Measurements from ENCODE around the gene MMP11.
"Not testable (repeated sequence)": the region's sequence is repeated elsewhere in the genome, so short reads cannot be mapped to it uniquely, and the experiment has no call there.

Gene MMP11

GRCh38 chr22:23772649-23773473 is at the start of gene MMP11:
TSS of gene MMP11 (plus strand) at chr22:23772849. CDS start at chr22:23772871, 22 bp downstream.
- peak; percentile 84 for DNase-seq (ENCODE audit: low spot score)
- in situ Hi-C loops (cut with MboI; ENCODE audit: low pct_unique_long_range_greater_than_20kb, low sequenced_read_pairs, unreplicated experiment), result no loop called here
- TF ChIP-seq CTCF (IDR thresholded peaks at IDR 0.05; ENCODE audit: extremely low read depth, insufficient read depth, missing control alignments), result peak; percentile 22

- DNase-seq (ENCODE audit: low spot score); in situ Hi-C loops (cut with MboI; ENCODE audit: low pct_unique_long_range_greater_than_20kb, low sequenced_read_pairs, unreplicated experiment): not testable (repeated sequence)
Measured at GRCh38 chr22:23728108-23728507, 44.5 kb upstream of the MMP11 start.

GRCh38 chr22:23737696-23738095 is 35.0 kb upstream of the MMP11 start:
- in situ Hi-C loops (cut with MboI; ENCODE audit: low pct_unique_long_range_greater_than_20kb, low sequenced_read_pairs, unreplicated experiment), result no loop called here
- no peak for TF ChIP-seq CTCF (IDR thresholded peaks at IDR 0.05; ENCODE audit: extremely low read depth, insufficient read depth, missing control alignments)
- no peak for DNase-seq (ENCODE audit: low spot score)

GRCh38 chr22:23742505-23743264 is 30.0 kb upstream of the MMP11 start:
- in situ Hi-C loops (cut with MboI; ENCODE audit: low pct_unique_long_range_greater_than_20kb, low sequenced_read_pairs, unreplicated experiment), result no loop called here
- no peak for DNase-seq (ENCODE audit: low spot score)
- TF ChIP-seq CTCF (IDR thresholded peaks at IDR 0.05; ENCODE audit: extremely low read depth, insufficient read depth, missing control alignments), result no peak

- no peak for TF ChIP-seq CTCF (IDR thresholded peaks at IDR 0.05; ENCODE audit: extremely low read depth, insufficient read depth, missing control alignments)
- in situ Hi-C loops (cut with MboI; ENCODE audit: low pct_unique_long_range_greater_than_20kb, low sequenced_read_pairs, unreplicated experiment), result no loop called here
- DNase-seq (ENCODE audit: low spot score), result no peak
Measured at GRCh38 chr22:23743303-23743705, 29.3 kb upstream of the MMP11 start.

- no peak for DNase-seq (ENCODE audit: low spot score)
- in situ Hi-C loops (cut with MboI; ENCODE audit: low pct_unique_long_range_greater_than_20kb, low sequenced_read_pairs, unreplicated experiment), result no loop called here
- no peak for TF ChIP-seq CTCF (IDR thresholded peaks at IDR 0.05; ENCODE audit: extremely low read depth, insufficient read depth, missing control alignments)
Measured at GRCh38 chr22:23744001-23744400, 28.6 kb upstream of the MMP11 start.

GRCh38 chr22:23744485-23744884 is 28.2 kb upstream of the MMP11 start:
- in situ Hi-C loops (cut with MboI; ENCODE audit: low pct_unique_long_range_greater_than_20kb, low sequenced_read_pairs, unreplicated experiment), result no loop called here
- DNase-seq (ENCODE audit: low spot score), result no peak
- TF ChIP-seq CTCF (IDR thresholded peaks at IDR 0.05; ENCODE audit: extremely low read depth, insufficient read depth, missing control alignments), result no peak
